ENCODE data around the gene FRAS1. TPM values are rescaled to one million over a fixed set of nuclear protein-coding genes. Genes with fewer than 3 reads are reported as not detected.

The FRAS1 gene
- total and polyA plus RNA-seq, 2 donors (not counting 1 experiment from before 2014, with no cell fraction given), result 0.03 to 0.12 TPM

- no peak for TF ChIP-seq CTCF (IDR thresholded peaks at IDR 0.05)
- TF ChIP-seq EZH2 (IDR thresholded peaks at IDR 0.05; ENCODE audit: borderline replicate concordance, insufficient read depth, low read depth, low read length, poor library complexity, severe bottlenecking), result no peak
- CTCF ChIA-PET, result interaction anchor here (1.2 kb wide), 1 partner anchor 15 kb away, joined by 3 read pairs; no protein-coding TSS in a partner anchor
These were observed 451.9 kb downstream of the FRAS1 start for GRCh38 chr4:78509043-78509442.

GRCh38 chr4:78510108-78510507, 453.0 kb downstream of the FRAS1 start:
- Mint-ChIP-seq H3K4me1 (no peaks in the 10 kb centered on the region), H3K4me3 (no peak overlapping the region), H3K9me3 (ENCODE audit: insufficient read depth) (no peaks in the 10 kb centered on the region), H3K27me3 (peaks cover 11% of the 10 kb centered on the region), H3K27ac (no peak overlapping the region)
- TF ChIP-seq EZH2 (IDR thresholded peaks at IDR 0.05; ENCODE audit: borderline replicate concordance, insufficient read depth, low read depth, low read length, poor library complexity, severe bottlenecking) (no peak), CTCF (IDR thresholded peaks at IDR 0.05) (no peak)
- no peak overlapping the region for H3K4me3 ChIP-seq (ENCODE audit: control extremely low read depth in 1 of 5, extremely low read depth in 1 of 5, insufficient read depth in 1 of 5, low read depth in 2 of 5, low read length in 4 of 5)
- no peak overlapping the region for H3K4me2 ChIP-seq (replicated peaks; ENCODE audit: low read depth, low read length, poor library complexity, severe bottlenecking)
- no peak for DNase-seq
- H3K9ac ChIP-seq (ENCODE audit: low read length), result no peak overlapping the region
- ChIA-PET CTCF (no interaction called here), POLR2A (no interaction called here)
- no CpG with 5 or more reads among the region's 1 CpG for WGBS (ENCODE audit: insufficient coverage)
- no peaks in the 10 kb centered on the region for H3K4me1 ChIP-seq (ENCODE audit: control insufficient read depth in 2 of 2, insufficient read depth in 2 of 2, low read length in 2 of 2)
- H4K20me1 ChIP-seq (ENCODE audit: control insufficient read depth, insufficient read depth, low read length, poor library complexity, severe bottlenecking), result no peaks in the 10 kb centered on the region
- H3K27ac ChIP-seq (ENCODE audit: low read length in 2 of 2), result no peak overlapping the region
- H3K9me3 ChIP-seq (ENCODE audit: control extremely low read depth in 1 of 3, control insufficient read depth in 2 of 3, insufficient read depth in 1 of 3, low read length in 2 of 3), result no peaks in the 10 kb centered on the region
- no peak for ATAC-seq (ENCODE audit: low read depth)
- H3K36me3 ChIP-seq (replicated peaks in 1 of 2; ENCODE audit: control extremely low read depth in 1 of 2, control insufficient read depth in 1 of 2, extremely low read depth in 1 of 2, insufficient read depth in 2 of 2, low read length in 1 of 2), result no peaks in the 10 kb centered on the region
- H3K27me3 ChIP-seq (replicated peaks in 1 of 4; ENCODE audit: control extremely low read depth in 1 of 4, control insufficient read depth in 3 of 4, insufficient read depth in 4 of 4, low read length in 3 of 4), result peaks cover 0 to 5% (median 1%) of the 10 kb centered on the region in 4 experiments
- H3K79me2 ChIP-seq (ENCODE audit: control insufficient read depth, insufficient read depth, low read length), result no peaks in the 10 kb centered on the region
- H2AFZ ChIP-seq (ENCODE audit: insufficient read depth, low read depth, low read length, poor library complexity, severe bottlenecking), result no peak overlapping the region
- intact Hi-C loops (cut with micrococcal nuclease), result no loop called here

More at GRCh38 chr4:78509043-78509442, 451.9 kb downstream of the FRAS1 start:
- Mint-ChIP-seq H3K27ac (no peak overlapping the region), H3K27me3 (peaks cover 14% of the 10 kb centered on the region), H3K9me3 (ENCODE audit: insufficient read depth) (no peaks in the 10 kb centered on the region), H3K4me1 (no peaks in the 10 kb centered on the region), H3K4me3 (no peak overlapping the region)
- WGBS (ENCODE audit: insufficient coverage), result no CpG with 5 or more reads among the region's 2 CpGs
- H3K4me2 ChIP-seq (replicated peaks; ENCODE audit: low read depth, low read length, poor library complexity, severe bottlenecking), result no peak overlapping the region
- no peaks in the 10 kb centered on the region for H3K9me3 ChIP-seq (ENCODE audit: control extremely low read depth in 1 of 3, control insufficient read depth in 2 of 3, insufficient read depth in 1 of 3, low read length in 2 of 3)
- DNase-seq, result no peak
- H3K9ac ChIP-seq (ENCODE audit: low read length), result no peak overlapping the region
- H2AFZ ChIP-seq (ENCODE audit: insufficient read depth, low read depth, low read length, poor library complexity, severe bottlenecking), result no peak overlapping the region
- POLR2A ChIA-PET, result no interaction called here
- H4K20me1 ChIP-seq (ENCODE audit: control insufficient read depth, insufficient read depth, low read length, poor library complexity, severe bottlenecking), result no peaks in the 10 kb centered on the region
- no peak overlapping the region for H3K27ac ChIP-seq (ENCODE audit: low read length in 2 of 2)
- H3K27me3 ChIP-seq (replicated peaks in 1 of 4; ENCODE audit: control extremely low read depth in 1 of 4, control insufficient read depth in 3 of 4, insufficient read depth in 4 of 4, low read length in 3 of 4), result peaks cover 0 to 5% (median 1%) of the 10 kb centered on the region in 4 experiments
- intact Hi-C loops (cut with micrococcal nuclease), result no loop called here
- H3K4me1 ChIP-seq (ENCODE audit: control insufficient read depth in 2 of 2, insufficient read depth in 2 of 2, low read length in 2 of 2), result no peaks in the 10 kb centered on the region
- H3K36me3 ChIP-seq (replicated peaks in 1 of 2; ENCODE audit: control extremely low read depth in 1 of 2, control insufficient read depth in 1 of 2, extremely low read depth in 1 of 2, insufficient read depth in 2 of 2, low read length in 1 of 2), result no peaks in the 10 kb centered on the region
- H3K4me3 ChIP-seq (ENCODE audit: control extremely low read depth in 1 of 5, extremely low read depth in 1 of 5, insufficient read depth in 1 of 5, low read depth in 2 of 5, low read length in 4 of 5), result no peak overlapping the region
- H3K79me2 ChIP-seq (ENCODE audit: control insufficient read depth, insufficient read depth, low read length), result no peaks in the 10 kb centered on the region
- ATAC-seq (ENCODE audit: low read depth), result no peak
